Loucy (cell line): ENCODE data around the gene LRRC73.

Experiments used
- CTCF ChIP-seq: fragments of 200-600 bp; sonication (generic); conservative IDR thresholded peaks from 2 replicates; pipeline ENCODE4 v1.5.1; 2014; ENCODE audit warnings: mild to moderate bottlenecking, antibody characterized with exemption, low read length
- EZH2phosphoT487 ChIP-seq: fragments of 200-600 bp; IDR thresholded peaks from 2 replicates; pipeline ENCODE4 v1.6.1; 2018; ENCODE audit warnings: antibody characterized with exemption, mild to moderate bottlenecking, moderate library complexity, borderline replicate concordance

DNA sequence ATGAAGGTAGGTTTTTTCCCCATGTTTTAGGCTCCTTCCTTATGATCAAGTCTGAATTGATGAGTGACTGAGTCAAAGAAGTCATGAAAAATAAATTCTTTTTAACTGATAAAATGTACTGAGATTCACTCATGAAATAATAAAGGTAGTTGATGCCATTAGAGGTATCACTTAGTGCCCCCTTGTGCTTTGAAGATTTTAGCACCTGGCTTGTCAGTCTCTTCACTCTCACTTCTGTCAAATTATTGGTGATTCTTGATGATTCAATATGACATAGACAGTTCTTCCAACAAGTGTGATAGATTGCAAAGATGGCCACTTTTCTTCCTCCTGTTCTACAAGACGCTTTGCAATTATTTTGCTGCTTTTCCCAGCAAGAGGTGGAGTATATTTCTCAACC is 50.6 kb downstream of the LRRC73 start:
- TF ChIP-seq CTCF (peak; percentile 15; the same call in 1 of the 2 replicates), EZH2phosphoT487 (no peak)
